GM12891 (cell line): ENCODE data around the gene SUN5. TPM values are rescaled to one million over a fixed set of nuclear protein-coding genes. Genes with fewer than 3 reads are reported as not detected.
"Not testable (repeated sequence)": the region's sequence is repeated elsewhere in the genome, so short reads cannot be mapped to it uniquely, and the experiment has no call there.

Source experiments
- DNase-seq: peaks from one replicate; pipeline ENCODE4 v3.0.0; 2011; ENCODE audit warnings: low spot score; ENCODE audit not compliant: insufficient read length
- FAIRE-seq: peaks from 2 replicates; lab custom pipeline; 2011; peaks lifted over from hg19 to GRCh38; lab: Jason Lieb, UNC
- PAX5 ChIP-seq: IDR thresholded peaks from 2 replicates; pipeline ENCODE4 v1.6.1; 2011; ENCODE audit warnings: low read length, moderate library complexity, mild to moderate bottlenecking; ENCODE audit not compliant: insufficient read depth, severe bottlenecking
- POLR2A ChIP-seq: IDR thresholded peaks from 2 replicates; pipeline ENCODE4 v1.6.1; 2011; ENCODE audit warnings: low read depth, low read length, control low read depth
- POLR2AphosphoS5 ChIP-seq: IDR thresholded peaks from 2 replicates; pipeline ENCODE4 v1.6.1; 2011; ENCODE audit warnings: low read depth, low read length, control low read depth
- POU2F2 ChIP-seq: IDR thresholded peaks from 2 replicates; pipeline ENCODE4 v1.6.1; 2011; ENCODE audit warnings: low read depth, mild to moderate bottlenecking, control low read depth, low read length, moderate library complexity
- SPI1 ChIP-seq: IDR thresholded peaks from 2 replicates; pipeline ENCODE4 v1.6.1; 2011; ENCODE audit warnings: low read depth, low read length, control low read depth
- TAF1 ChIP-seq: IDR thresholded peaks from 2 replicates; pipeline ENCODE4 v1.6.1; 2011; ENCODE audit warnings: low read depth, low read length, control low read depth
- polyA plus RNA-seq: library from polyadenylated mRNA; unstranded; fragments of >200 nt; gene quantifications from one replicate; pipeline ENCODE4 v1.2.1, GENCODE V29; 2012; ENCODE audit warnings: low read depth, missing spikeins, inconsistent platforms; ENCODE audit not compliant: missing spikeins

SUN5 gene, protein sequence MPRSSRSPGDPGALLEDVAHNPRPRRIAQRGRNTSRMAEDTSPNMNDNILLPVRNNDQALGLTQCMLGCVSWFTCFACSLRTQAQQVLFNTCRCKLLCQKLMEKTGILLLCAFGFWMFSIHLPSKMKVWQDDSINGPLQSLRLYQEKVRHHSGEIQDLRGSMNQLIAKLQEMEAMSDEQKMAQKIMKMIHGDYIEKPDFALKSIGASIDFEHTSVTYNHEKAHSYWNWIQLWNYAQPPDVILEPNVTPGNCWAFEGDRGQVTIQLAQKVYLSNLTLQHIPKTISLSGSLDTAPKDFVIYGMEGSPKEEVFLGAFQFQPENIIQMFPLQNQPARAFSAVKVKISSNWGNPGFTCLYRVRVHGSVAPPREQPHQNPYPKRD
- not detected for polyA plus RNA-seq

DNA sequence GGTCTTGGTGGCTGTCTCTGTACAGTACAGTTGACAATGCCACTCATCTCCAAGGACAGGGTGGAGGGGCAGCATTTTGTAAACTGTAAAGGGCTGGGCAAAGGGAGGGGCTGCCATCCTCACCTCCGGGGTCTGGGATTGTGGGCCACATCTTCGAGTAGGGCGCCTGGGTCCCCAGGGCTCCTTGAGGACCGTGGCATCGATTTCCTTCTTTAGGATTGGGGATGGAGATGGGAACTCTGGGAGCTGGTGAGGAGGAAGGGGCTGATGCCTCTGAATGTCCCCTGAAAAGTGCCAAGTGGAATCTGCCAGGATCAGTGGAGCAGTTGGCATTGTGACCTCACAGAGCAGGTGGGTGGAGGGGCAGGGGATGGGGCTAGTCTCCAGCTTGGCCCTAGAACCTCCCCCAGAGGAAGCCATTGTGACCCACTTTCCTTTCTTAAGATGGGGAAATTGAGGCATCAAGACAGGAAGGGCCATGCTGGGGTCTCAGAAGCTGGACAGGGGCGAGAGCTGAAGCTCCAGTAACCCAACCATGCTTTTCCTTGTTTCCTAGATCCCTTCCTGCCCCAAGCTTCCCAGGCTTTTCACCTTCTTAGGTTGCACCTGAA is at the start of gene SUN5:
TSS of gene SUN5 (minus strand) at position 293 of the 611 bp plus-strand sequence. CDS start at position 200, 93 bp downstream.
- TF ChIP-seq POLR2AphosphoS5 (no peak), SPI1 (no peak), TAF1 (no peak), PAX5 (no peak), POLR2A (no peak)
- FAIRE-seq (no peak), DNase-seq (no peak)

DNA sequence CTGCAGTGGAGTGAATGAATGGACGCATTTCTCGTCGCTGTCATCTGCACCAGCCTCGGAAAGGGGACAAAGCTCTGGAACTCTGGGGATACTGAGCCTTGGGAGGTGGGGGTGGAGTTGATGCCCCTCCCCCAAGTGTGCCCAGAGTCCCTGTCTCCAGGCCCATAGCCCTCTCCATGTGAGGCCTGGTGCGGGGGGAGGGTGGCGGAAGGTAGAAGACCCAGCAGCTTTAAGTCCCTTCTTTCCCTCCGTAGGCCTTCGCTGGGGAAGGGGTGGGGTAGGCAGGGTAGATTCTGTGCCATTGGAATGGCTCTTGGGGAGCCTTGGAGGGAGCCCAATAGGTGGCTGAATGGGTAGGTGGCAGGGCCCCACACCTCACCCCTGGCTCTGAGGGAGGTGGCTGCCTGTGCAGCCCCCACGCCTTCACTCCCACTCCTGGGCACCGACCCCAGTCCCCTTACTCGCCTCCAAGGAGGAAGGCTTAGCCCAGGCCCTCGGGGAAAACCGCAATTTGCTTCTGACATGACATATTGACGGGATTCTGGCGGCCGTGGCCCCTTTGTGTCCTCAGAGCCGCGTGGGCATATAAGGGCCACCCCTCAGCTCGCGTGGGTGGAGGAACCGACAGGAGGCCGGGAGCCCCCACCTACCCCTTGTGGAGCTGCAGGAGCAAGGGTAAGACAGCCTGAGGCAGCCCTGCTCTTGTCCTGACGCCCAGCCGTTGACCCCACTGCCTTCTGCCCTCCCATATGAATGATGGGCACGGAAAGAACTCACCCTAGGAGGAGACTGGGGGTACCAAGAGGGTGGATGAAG is 49.3 kb upstream of the SUN5 start, which contains the start of gene BPIFB3:
TSS of gene BPIFB3 (plus strand) at position 613 of the 816 bp plus-strand sequence. CDS start 1,533 bp downstream, outside the sequence.
- no peak for TF ChIP-seq POU2F2
- TF ChIP-seq PAX5, result no peak
- TF ChIP-seq SPI1, result no peak
- TF ChIP-seq TAF1, result no peak
- TF ChIP-seq POLR2AphosphoS5, result no peak
- no peak for TF ChIP-seq POLR2A
- DNase-seq, result no peak
- FAIRE-seq, result no peak

DNA sequence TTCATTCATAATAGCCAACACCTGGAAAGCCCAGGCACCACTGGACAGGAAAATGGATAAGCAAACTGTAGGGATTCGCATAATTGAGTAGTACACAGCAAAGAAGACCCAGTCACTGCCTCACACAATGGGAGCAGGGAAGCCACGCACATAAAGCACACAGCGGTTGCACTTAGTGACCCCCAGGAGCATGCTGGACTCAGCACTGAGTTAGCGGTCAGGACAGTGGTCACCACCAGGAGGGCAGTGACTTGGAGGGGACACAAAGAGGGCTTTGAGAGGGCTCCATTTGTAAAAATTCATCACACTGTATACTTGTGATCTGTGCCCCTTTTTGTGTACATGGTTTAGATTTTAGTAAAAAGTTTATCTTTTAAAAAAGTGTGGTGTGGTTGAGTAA is 47.1 kb upstream of the SUN5 start:
- FAIRE-seq, result no peak
- TF ChIP-seq POU2F2, result no peak
- no peak for TF ChIP-seq TAF1
- no peak for TF ChIP-seq POLR2A
- TF ChIP-seq POLR2AphosphoS5, result no peak
- TF ChIP-seq PAX5, result no peak
- TF ChIP-seq SPI1, result no peak
- DNase-seq, result no peak

DNA sequence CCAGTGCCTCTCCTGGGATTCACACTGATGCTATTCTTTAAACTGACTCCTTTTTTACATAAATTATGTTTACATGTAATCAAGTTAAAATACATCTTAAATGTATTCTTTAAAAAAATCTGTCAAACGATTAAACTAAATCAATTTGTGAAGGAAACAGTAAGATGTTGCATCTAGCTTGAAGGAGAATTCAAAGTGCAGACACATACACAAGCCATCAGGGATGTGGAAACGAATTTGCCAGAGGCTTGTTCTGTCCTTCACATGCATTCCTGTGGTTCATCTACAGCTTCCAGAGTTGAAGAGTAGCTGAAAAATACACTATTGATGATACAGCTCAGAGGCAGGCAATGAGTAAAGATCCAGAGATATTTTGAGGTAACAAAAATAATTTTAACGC is 42.2 kb upstream of the SUN5 start:
- DNase-seq, result no peak
- no peak for TF ChIP-seq TAF1
- TF ChIP-seq PAX5, result no peak
- TF ChIP-seq SPI1, result no peak
- TF ChIP-seq POLR2A, result no peak
- no peak for TF ChIP-seq POU2F2
- TF ChIP-seq POLR2AphosphoS5, result no peak
- no peak for FAIRE-seq

DNA sequence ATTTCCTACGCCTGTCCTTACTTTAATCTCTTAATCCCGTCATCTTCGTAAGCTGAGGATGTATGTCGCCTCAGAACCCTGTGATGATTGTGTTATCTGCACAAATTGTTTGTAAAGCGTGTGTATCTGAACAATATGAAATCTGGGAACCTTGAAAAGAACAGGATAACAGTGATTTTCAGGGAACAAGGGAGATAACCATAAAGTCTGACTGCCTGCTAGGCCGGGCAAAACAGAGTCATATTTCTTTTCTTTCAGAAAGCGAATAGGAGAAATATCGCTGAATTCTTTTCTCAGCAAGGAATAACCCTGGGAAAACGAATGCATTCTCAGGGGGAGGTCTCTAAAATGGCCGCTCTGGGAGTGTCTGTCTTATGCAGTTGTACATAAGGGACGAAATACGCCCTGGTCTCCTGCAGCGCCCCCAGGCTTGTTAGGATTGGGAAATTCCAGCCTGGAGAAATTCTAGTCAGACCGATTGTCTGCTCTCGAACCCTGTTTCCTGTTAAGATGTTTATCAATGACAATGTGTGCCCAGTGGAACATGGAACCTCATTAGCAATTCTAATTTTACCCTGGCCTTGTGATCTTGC is 41.0 kb upstream of the SUN5 start:
- FAIRE-seq, DNase-seq: not testable (repeated sequence)

DNA sequence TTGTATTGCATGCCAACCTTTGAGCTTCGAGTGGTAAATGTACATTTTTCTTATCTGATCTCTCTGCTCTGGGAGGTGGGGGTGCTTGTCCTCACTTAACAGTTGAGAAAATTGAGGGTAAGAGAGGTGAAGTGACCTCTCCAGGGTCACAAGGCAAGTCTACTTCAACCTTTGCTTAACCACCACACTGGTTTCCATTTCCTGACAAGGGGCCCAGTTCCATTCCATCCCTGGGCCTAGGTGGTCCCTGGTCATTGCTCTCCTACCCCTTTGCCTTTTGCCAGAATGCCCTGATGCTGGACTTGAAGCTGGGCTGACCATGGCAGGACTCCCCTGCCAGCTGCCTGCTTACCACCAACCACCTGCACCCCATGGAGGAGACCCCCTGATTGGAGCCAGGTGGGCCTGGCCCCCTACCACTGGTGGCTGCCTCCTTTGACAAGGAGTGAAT is 39.5 kb upstream of the SUN5 start:
- FAIRE-seq (no peak), DNase-seq (no peak)
- TF ChIP-seq POLR2AphosphoS5, result no peak
- no peak for TF ChIP-seq TAF1
- no peak for TF ChIP-seq POLR2A
- TF ChIP-seq POU2F2, result no peak
- no peak for TF ChIP-seq SPI1
- TF ChIP-seq PAX5, result no peak

DNA sequence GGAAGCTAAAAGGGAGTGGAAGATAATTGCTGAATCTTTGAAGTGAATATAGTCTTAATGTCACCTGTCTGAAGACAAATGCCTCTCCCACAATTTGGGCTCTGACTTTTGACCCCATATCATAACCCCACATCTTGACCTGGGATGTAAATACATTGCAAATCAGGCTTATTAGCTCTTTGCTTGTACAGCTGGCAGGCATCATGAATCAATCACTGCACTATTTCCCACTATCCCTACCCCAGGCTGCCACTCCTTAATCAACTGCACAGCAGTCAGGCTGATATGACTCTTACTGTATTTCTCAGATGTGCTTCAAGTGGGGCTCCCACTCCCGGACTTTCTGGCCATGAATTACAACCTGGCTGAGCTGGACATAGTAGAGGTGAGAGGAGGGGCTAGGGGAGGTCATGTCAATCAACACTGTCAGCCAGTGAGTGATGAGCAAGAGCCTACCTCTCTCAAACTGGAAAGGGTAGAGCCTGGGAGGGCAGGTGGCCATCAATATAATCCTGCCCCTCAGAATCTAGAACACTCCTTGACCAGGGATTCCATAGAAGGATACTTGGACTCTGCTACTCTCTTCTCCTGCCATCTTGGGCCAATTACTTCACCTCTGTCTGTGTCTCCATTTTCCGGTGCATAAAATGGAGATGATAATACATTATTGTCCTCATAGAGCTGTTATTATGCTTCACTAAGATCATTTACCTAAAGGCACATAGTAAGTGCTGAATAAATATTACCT is 38.9 kb upstream of the SUN5 start:
- no peak for TF ChIP-seq POLR2A
- no peak for TF ChIP-seq PAX5
- TF ChIP-seq POLR2AphosphoS5, result no peak
- no peak for TF ChIP-seq TAF1
- TF ChIP-seq SPI1, result no peak
- TF ChIP-seq POU2F2, result no peak
- DNase-seq (no peak), FAIRE-seq (no peak)

DNA sequence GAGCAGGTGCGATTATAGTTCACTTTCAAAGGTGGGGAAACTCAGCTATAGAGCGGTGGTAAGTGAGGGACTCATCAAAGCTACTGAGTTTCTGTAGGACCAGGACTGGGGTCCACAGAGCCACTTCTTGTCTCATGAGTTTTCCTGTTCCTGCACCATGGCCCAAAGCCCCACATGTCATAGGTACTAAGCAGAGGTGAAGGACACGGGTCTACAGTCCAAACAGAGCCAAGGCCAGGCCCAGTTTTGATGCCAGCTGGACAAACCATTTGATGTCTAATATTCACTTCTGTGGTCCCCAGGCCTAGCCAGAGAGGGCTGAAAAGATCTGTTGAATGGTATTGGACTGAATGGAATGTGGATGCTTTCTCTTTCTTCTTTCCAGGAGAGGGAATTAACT is 38.2 kb upstream of the SUN5 start:
- TF ChIP-seq POLR2A, result no peak
- TF ChIP-seq POU2F2, result no peak
- no peak for TF ChIP-seq TAF1
- TF ChIP-seq PAX5, result no peak
- TF ChIP-seq SPI1, result no peak
- no peak for TF ChIP-seq POLR2AphosphoS5

DNA sequence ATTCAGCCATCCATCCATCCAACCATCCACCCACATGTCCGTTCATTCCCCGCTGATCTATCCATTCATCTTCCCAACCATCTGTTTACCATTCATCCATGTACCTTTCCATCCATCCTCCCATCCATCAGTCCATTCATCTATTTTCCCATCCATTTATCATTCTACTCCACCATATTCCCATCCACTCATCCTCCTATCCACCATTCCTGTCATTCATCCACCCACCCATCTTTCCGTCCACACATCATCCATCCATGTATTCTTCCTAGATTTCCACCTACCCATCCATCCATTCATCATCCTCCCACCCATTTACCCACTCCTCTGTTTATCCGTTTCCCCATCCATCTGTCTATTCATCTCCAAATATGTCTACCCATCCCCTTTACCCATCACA is 34.0 kb upstream of the SUN5 start:
- no peak for FAIRE-seq
- TF ChIP-seq POLR2A (no peak), PAX5 (no peak), POU2F2 (no peak), TAF1 (no peak), SPI1 (no peak), POLR2AphosphoS5 (no peak)
- DNase-seq, result no peak

More for the DNA sequence above, 38.2 kb upstream of the SUN5 start:
- DNase-seq, result no peak
- FAIRE-seq, result no peak
